Measurements from ENCODE around the gene MRPL49.

Gene MRPL49

DNA sequence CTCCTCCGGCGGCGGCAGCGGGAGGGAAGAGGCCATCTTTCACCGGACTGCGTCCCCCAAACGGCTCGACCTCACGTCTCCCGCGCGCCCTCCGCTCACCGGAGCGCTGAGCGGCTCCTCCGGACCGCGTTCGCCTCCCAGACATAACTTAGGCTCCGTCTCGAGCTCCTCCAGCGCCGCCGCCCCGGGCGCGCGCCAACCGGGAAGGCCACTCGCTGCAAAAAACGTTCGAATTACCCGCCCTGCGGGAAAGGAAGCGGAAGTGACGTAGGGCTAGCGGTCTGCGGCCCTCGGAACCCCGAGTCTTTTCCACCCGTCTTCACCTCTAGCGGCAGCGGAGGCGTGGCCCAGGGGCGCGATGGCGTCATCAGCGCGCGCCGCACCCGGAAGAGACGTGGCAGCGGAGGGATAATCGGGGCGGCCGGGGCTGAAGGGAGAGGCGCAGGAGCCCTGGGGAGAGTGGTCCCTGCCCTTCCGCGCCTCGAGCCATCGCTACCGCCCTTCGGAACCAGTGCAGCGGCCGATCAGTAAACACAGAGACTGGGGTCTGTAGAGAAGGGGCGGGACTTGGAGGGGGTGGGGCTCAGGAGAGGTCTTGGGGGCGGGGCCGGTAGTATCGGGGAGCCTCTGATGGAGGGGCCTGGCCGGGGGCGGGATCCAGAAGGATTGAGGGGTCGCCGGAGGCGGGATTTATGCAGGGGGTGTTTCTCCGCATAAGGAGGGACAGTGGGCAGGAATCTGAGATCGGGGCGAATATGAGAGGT is 38.1 kb upstream of the MRPL49 start, which contains the start of the genes CDCA5 and ZFPL1:
Gene CDCA5 (minus strand): TSS at position 207 of the 764 bp plus-strand sequence. CDS start 62 bp downstream, at position 145.
Gene ZFPL1 (plus strand): TSS at position 389 of the 764 bp plus-strand sequence. CDS start 477 bp downstream, outside the sequence.
- TF ChIP-seq CTCF (IDR thresholded peaks at IDR 0.05; ENCODE audit: low read depth, low read length): no peak

GRCh38 chr11:65084598-65085375 is 37.3 kb upstream of the MRPL49 start:
- peak overlapping the region; percentile 94 for H3K4me3 ChIP-seq (ENCODE audit: low read depth, low read length)
- no peak for TF ChIP-seq CTCF (IDR thresholded peaks at IDR 0.05; ENCODE audit: low read depth, low read length)

More for the DNA sequence above, 38.1 kb upstream of the MRPL49 start, which contains the start of the genes CDCA5 and ZFPL1:
- peak within 1 kb of the TSS; percentile 94 for H3K4me3 ChIP-seq (ENCODE audit: low read depth, low read length)

- no peak for TF ChIP-seq CTCF (IDR thresholded peaks at IDR 0.05; ENCODE audit: low read depth, low read length)
- peak overlapping the region; percentile 94; the same call in 1 of the 2 replicates for H3K4me3 ChIP-seq (ENCODE audit: low read depth, low read length)
Measured at GRCh38 chr11:65085446-65085845, 36.7 kb upstream of the MRPL49 start.

DNA sequence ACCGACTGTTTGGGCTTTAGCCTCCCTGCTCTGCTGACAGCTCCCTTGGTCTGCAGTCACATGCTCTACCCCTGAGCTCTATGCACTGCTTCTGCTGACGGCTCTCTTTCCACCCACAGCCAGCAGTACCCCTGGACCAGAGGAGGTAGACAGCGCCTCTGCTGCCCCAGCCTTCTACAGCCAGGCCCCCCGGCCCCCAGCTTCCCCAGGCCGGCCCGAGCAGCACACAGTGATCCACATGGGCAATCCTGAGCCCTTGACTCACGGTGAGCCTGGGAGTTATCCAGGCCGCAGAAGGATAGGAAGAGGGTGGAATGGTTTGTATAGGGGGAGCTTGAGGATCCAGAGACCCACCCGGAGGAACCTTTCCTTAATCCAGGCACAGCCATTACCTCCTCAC is 35.3 kb upstream of the MRPL49 start:
- TF ChIP-seq CTCF (IDR thresholded peaks at IDR 0.05; ENCODE audit: low read depth, low read length): no peak
- no peak overlapping the region for H3K4me3 ChIP-seq (ENCODE audit: low read depth, low read length)

- no peak for TF ChIP-seq CTCF (IDR thresholded peaks at IDR 0.05; ENCODE audit: low read depth, low read length)
- H3K4me3 ChIP-seq (ENCODE audit: low read depth, low read length): no peak overlapping the region
Measured at GRCh38 chr11:65087216-65087615, 34.9 kb upstream of the MRPL49 start.

DNA sequence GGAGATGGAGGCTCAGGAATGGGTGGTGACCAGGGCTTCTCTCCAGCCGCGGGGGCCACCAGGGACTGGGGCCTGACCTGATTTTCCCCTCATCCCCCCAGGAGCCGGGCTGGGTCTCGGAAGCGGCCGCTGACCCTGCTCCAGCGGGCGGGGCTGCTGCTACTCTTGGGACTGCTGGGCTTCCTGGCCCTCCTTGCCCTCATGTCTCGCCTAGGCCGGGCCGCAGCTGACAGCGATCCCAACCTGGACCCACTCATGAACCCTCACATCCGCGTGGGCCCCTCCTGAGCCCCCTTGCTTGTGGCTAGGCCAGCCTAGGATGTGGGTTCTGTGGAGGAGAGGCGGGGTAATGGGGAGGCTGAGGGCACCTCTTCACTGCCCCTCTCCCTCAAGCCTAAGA is 34.3 kb upstream of the MRPL49 start:
- no peak overlapping the region for H3K4me3 ChIP-seq (ENCODE audit: low read depth, low read length)
- TF ChIP-seq CTCF (IDR thresholded peaks at IDR 0.05; ENCODE audit: low read depth, low read length): no peak

- no peak for TF ChIP-seq CTCF (IDR thresholded peaks at IDR 0.05; ENCODE audit: low read depth, low read length)
- H3K4me3 ChIP-seq (ENCODE audit: low read depth, low read length): no peak overlapping the region
Measured at GRCh38 chr11:65089621-65090020, 32.5 kb upstream of the MRPL49 start.

All from WI38 (cell line).